ENCODE results near the gene SLC5A12.
"Not testable (repeated sequence)": the region's sequence is repeated elsewhere in the genome, so short reads cannot be mapped to it uniquely, and the experiment has no call there.

Gene SLC5A12

GRCh38 chr11:26649884-26650283 lies 72.0 kb downstream of the SLC5A12 start:
- DNase-seq = peak; percentile 52 to 69 (median 62)

GRCh38 chr11:26643314-26643713 lies 78.5 kb downstream of the SLC5A12 start:
- DNase-seq = not testable (repeated sequence)

- peak in 1 of 4 experiments; percentile 1 for DNase-seq
These were observed 89.1 kb downstream of the SLC5A12 start for GRCh38 chr11:26632691-26633159.

- no peak for DNase-seq
These were observed 95.5 kb downstream of the SLC5A12 start for GRCh38 chr11:26626346-26626745.

GRCh38 chr11:26623076-26623659 lies 98.7 kb downstream of the SLC5A12 start:
- DNase-seq = no peak

- no peak for DNase-seq
These were observed 99.7 kb downstream of the SLC5A12 start for GRCh38 chr11:26622181-26622580.

GRCh38 chr11:26621132-26621531 lies 100.7 kb downstream of the SLC5A12 start:
- no peak for DNase-seq

GRCh38 chr11:26620282-26621045 lies 101.4 kb downstream of the SLC5A12 start:
- no peak for DNase-seq

GRCh38 chr11:26618441-26618840 lies 103.4 kb downstream of the SLC5A12 start:
- DNase-seq = no peak
